H9 (cell line): ENCODE data around the gene RERE. TPM values are rescaled to one million over a fixed set of nuclear protein-coding genes. Genes with fewer than 3 reads are reported as not detected.

Source experiments
- DNase-seq: peaks from one replicate; pipeline ENCODE4 v3.0.0-alpha.2; 2017
- H2AFZ ChIP-seq: one replicate; pipeline ENCODE4 v1.6.1; 2013; ENCODE audit warnings: mild to moderate bottlenecking, low read length, control low read depth, moderate library complexity
- H2AK5ac ChIP-seq: 2 replicates; pipeline ENCODE4 v1.6.1; 2013; ENCODE audit warnings: low read length, control low read depth, mixed read lengths; ENCODE audit not compliant: insufficient read length
- H2BK120ac ChIP-seq: one replicate; pipeline ENCODE4 v1.6.1; 2013; ENCODE audit warnings: low read depth, mild to moderate bottlenecking, low read length, control low read depth, inconsistent platforms; ENCODE audit not compliant: poor library complexity, severe bottlenecking
- H2BK12ac ChIP-seq: 2 replicates; pipeline ENCODE4 v1.6.1; 2013; ENCODE audit warnings: low read length, control low read depth, mixed read lengths, low read depth; ENCODE audit not compliant: insufficient read length
- H2BK15ac ChIP-seq: 2 replicates; pipeline ENCODE4 v1.6.1; 2013; ENCODE audit warnings: low read depth, low read length, control low read depth
- H2BK20ac ChIP-seq: one replicate; pipeline ENCODE4 v1.6.1; 2013; ENCODE audit warnings: low read depth, mild to moderate bottlenecking, low read length, control low read depth, inconsistent platforms; ENCODE audit not compliant: poor library complexity, severe bottlenecking
- H2BK5ac ChIP-seq: 2 replicates; pipeline ENCODE4 v1.6.1; 2013; ENCODE audit warnings: low read length, control low read depth, mixed read lengths; ENCODE audit not compliant: insufficient read length
- H3K14ac ChIP-seq: 2 replicates; pipeline ENCODE4 v1.6.1; 2013; ENCODE audit warnings: low read length, control low read depth; ENCODE audit not compliant: insufficient read depth
- H3K18ac ChIP-seq: 2 replicates; pipeline ENCODE4 v1.6.1; 2013; ENCODE audit warnings: low read depth, mild to moderate bottlenecking, mixed read lengths, low read length, control low read depth; ENCODE audit not compliant: insufficient read length
- H3K23ac ChIP-seq: 2 replicates; pipeline ENCODE4 v1.6.1; 2013; ENCODE audit warnings: low read length, control low read depth, mixed read lengths, low read depth; ENCODE audit not compliant: insufficient read length
- H3K23me2 ChIP-seq: 2 replicates; pipeline ENCODE4 v1.6.1; 2013; ENCODE audit warnings: low read depth, mild to moderate bottlenecking, mixed read lengths, low read length, control low read depth; ENCODE audit not compliant: insufficient read length, poor library complexity, severe bottlenecking
- H3K27ac ChIP-seq: 2 replicates; pipeline ENCODE4 v1.5.1; 2013; ENCODE audit warnings: low read length, control low read depth, mixed read lengths, low read depth; ENCODE audit not compliant: insufficient read length
- H3K27me3 ChIP-seq: 2 replicates; pipeline ENCODE4 v1.6.1; 2013; ENCODE audit warnings: low read length, control low read depth, inconsistent platforms; ENCODE audit not compliant: insufficient read depth
- H3K4ac ChIP-seq: 2 replicates; pipeline ENCODE4 v1.6.1; 2013; ENCODE audit warnings: low read depth, mild to moderate bottlenecking, control low read depth, inconsistent platforms, low read length, moderate library complexity
- H3K4me1 ChIP-seq: 2 replicates; pipeline ENCODE4 v1.6.1; 2013; ENCODE audit warnings: low read length, control low read depth, inconsistent platforms; ENCODE audit not compliant: insufficient read depth
- H3K4me2 ChIP-seq: 2 replicates; pipeline ENCODE4 v1.6.1; 2013; ENCODE audit warnings: low read length, control low read depth, mixed read lengths; ENCODE audit not compliant: insufficient read length, insufficient read depth
- H3K56ac ChIP-seq: 2 replicates; pipeline ENCODE4 v1.6.1; 2013; ENCODE audit warnings: low read depth, mild to moderate bottlenecking, mixed read lengths, low read length, control low read depth; ENCODE audit not compliant: insufficient read length
- H3K79me1 ChIP-seq: 2 replicates; pipeline ENCODE4 v1.6.1; 2013; ENCODE audit warnings: low read depth, mild to moderate bottlenecking, moderate library complexity, low read length, control low read depth, inconsistent platforms; ENCODE audit not compliant: insufficient read depth, poor library complexity, severe bottlenecking
- H3K79me2 ChIP-seq: 2 replicates; pipeline ENCODE4 v1.6.1; 2013; ENCODE audit warnings: low read length, control low read depth, inconsistent platforms; ENCODE audit not compliant: insufficient read depth
- H3K9ac ChIP-seq: 2 replicates; pipeline ENCODE4 v1.6.1; 2013; ENCODE audit warnings: low read length, control low read depth, mixed read lengths; ENCODE audit not compliant: insufficient read length; ENCODE audit errors: extremely low read depth
- H3K9me3 ChIP-seq: one replicate; pipeline ENCODE4 v1.6.1; 2013; ENCODE audit warnings: low read depth, low read length, inconsistent platforms; ENCODE audit not compliant: control insufficient read depth
- H3T11ph ChIP-seq: one replicate; pipeline ENCODE4 v1.6.1; 2013; ENCODE audit warnings: mild to moderate bottlenecking, low read length, control low read depth, inconsistent platforms
- H4K20me1 ChIP-seq: one replicate; pipeline ENCODE4 v1.6.1; 2013; ENCODE audit not compliant: control insufficient read depth, insufficient read length, insufficient read depth
- H4K5ac ChIP-seq: 2 replicates; pipeline ENCODE4 v1.6.1; 2013; ENCODE audit warnings: low read depth, mild to moderate bottlenecking, mixed read lengths, low read length, control low read depth; ENCODE audit not compliant: insufficient read length
- H4K8ac ChIP-seq: replicated peaks from 2 replicates; pipeline ENCODE4 v1.6.1; 2013; ENCODE audit warnings: low read length, control low read depth, mixed read lengths, low read depth; ENCODE audit not compliant: insufficient read length
- H4K91ac ChIP-seq: 2 replicates; pipeline ENCODE4 v1.6.1; 2013; ENCODE audit warnings: low read depth, mild to moderate bottlenecking, moderate library complexity, mixed read lengths, low read length, control low read depth; ENCODE audit not compliant: insufficient read length
- H3K27ac Mint-ChIP-seq, 3 experiments: 2 replicates in 2 of 3; 3 replicates in 1 of 3; pipeline ENCODE4 v1.8.0; 2020 to 2021; ENCODE audit warnings: mixed read lengths in 3 of 3, mild to moderate bottlenecking in 1 of 3, moderate library complexity in 1 of 3
- H3K27me3 Mint-ChIP-seq: 2 replicates; pipeline ENCODE4 v1.8.0; 2021; ENCODE audit warnings: low read depth, mild to moderate bottlenecking, moderate library complexity, mixed read lengths
- H3K36me3 Mint-ChIP-seq, 3 experiments: 2 replicates in 2 of 3; 3 replicates in 1 of 3; pipeline ENCODE4 v1.8.0; 2020 to 2021; ENCODE audit warnings: low read depth in 3 of 3, mixed read lengths in 3 of 3; ENCODE audit not compliant: insufficient read depth in 1 of 3
- H3K4me1 Mint-ChIP-seq, 2 experiments: 2 replicates each; pipeline ENCODE4 v1.8.0; 2020; ENCODE audit warnings: mixed read lengths in 2 of 2
- H3K4me3 Mint-ChIP-seq, 2 experiments: 2 replicates in 1 of 2; 3 replicates in 1 of 2; pipeline ENCODE4 v1.8.0; 2020 to 2021; ENCODE audit warnings: mild to moderate bottlenecking in 2 of 2, mixed read lengths in 2 of 2, moderate library complexity in 1 of 2
- H3K9me3 Mint-ChIP-seq, 2 experiments: 2 replicates in 1 of 2; 3 replicates in 1 of 2; pipeline ENCODE4 v1.8.0; 2020; ENCODE audit warnings: mild to moderate bottlenecking in 2 of 2, mixed read lengths in 2 of 2, moderate library complexity in 1 of 2
- WGBS: extraction: QIAGEN DNeasy Blood & Tissue Kit; methylation state at CpG from one replicate; pipeline ENCODE4 v1.1.7; 2013; ENCODE audit warnings: missing lambda C conversion rate, low lambda C conversion rate, mixed read lengths; ENCODE audit not compliant: insufficient read length; ENCODE audit errors: extremely low coverage; 5-methylcytosine and 5-hydroxymethylcytosine counted together
- total RNA-seq: library from RNA; stranded (reverse); gene quantifications from 2 replicates; pipeline ENCODE4 v1.2.1, GENCODE V29; 2021
- TF ChIP-seq, protein P1 (sequence below): fragments of 200-600 bp; sonication (generic); conservative IDR thresholded peaks from 3 replicates; pipeline ENCODE4 v1.8.0; 2021; ENCODE audit warnings: antibody characterized with exemption, mild to moderate bottlenecking

RERE gene
- total RNA-seq, 1 experiment from 2014 or later: 103 TPM

- peaks cover 0 to 3% (median 0%) of the 10 kb centered on the region in 3 experiments; a peak in 2 of 7 replicates for H3K36me3 Mint-ChIP-seq
Observed at GRCh38 chr1:8562881-8563865, 254.3 kb downstream of the RERE start.

More at GRCh38 chr1:8562881-8563865, 254.3 kb downstream of the RERE start:
- H2BK120ac ChIP-seq: no peak overlapping the region
- H3K18ac ChIP-seq: no peak overlapping the region
- no CpG with 5 or more reads among the region's 4 CpGs for WGBS
- H3K79me2 ChIP-seq: peaks cover 14% of the 10 kb centered on the region; the same call in 1 of the 2 replicates
- no peaks in the 10 kb centered on the region for H3K23me2 ChIP-seq
- no peaks in the 10 kb centered on the region for H4K20me1 ChIP-seq
- H2BK20ac ChIP-seq: no peak overlapping the region
- no peaks in the 10 kb centered on the region for H3K9me3 Mint-ChIP-seq
- TF ChIP-seq, protein P1, sequence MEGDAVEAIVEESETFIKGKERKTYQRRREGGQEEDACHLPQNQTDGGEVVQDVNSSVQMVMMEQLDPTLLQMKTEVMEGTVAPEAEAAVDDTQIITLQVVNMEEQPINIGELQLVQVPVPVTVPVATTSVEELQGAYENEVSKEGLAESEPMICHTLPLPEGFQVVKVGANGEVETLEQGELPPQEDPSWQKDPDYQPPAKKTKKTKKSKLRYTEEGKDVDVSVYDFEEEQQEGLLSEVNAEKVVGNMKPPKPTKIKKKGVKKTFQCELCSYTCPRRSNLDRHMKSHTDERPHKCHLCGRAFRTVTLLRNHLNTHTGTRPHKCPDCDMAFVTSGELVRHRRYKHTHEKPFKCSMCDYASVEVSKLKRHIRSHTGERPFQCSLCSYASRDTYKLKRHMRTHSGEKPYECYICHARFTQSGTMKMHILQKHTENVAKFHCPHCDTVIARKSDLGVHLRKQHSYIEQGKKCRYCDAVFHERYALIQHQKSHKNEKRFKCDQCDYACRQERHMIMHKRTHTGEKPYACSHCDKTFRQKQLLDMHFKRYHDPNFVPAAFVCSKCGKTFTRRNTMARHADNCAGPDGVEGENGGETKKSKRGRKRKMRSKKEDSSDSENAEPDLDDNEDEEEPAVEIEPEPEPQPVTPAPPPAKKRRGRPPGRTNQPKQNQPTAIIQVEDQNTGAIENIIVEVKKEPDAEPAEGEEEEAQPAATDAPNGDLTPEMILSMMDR: no peak
- H3K4me2 ChIP-seq: no peak overlapping the region
- H2AFZ ChIP-seq: no peak overlapping the region
- no peak overlapping the region for H3K4me3 Mint-ChIP-seq
- no peak overlapping the region for H4K91ac ChIP-seq
- no peak overlapping the region for H3T11ph ChIP-seq
- H3K14ac ChIP-seq: no peak overlapping the region
- H3K9me3 ChIP-seq: no peaks in the 10 kb centered on the region
- no peak overlapping the region for H4K8ac ChIP-seq
- no peaks in the 10 kb centered on the region for H3K27me3 Mint-ChIP-seq
- H3K79me1 ChIP-seq: peaks cover 3% of the 10 kb centered on the region
- no peak overlapping the region for H3K9ac ChIP-seq
- peaks cover 23 to 30% of the 10 kb centered on the region in 2 experiments for H3K4me1 Mint-ChIP-seq
- H3K23ac ChIP-seq: no peak overlapping the region
- H3K4ac ChIP-seq: no peak overlapping the region
- H3K56ac ChIP-seq: no peak overlapping the region
- H3K27ac ChIP-seq: no peak overlapping the region
- H3K4me1 ChIP-seq: peaks cover 3% of the 10 kb centered on the region; the same call in 1 of the 2 replicates
- peak overlapping the region; percentile 65 to 68 (median 68); a peak in 6 of 7 replicates for H3K27ac Mint-ChIP-seq
- H4K5ac ChIP-seq: no peak overlapping the region
- no peak overlapping the region for H2BK12ac ChIP-seq
- H2AK5ac ChIP-seq: no peak overlapping the region
- H3K27me3 ChIP-seq: no peaks in the 10 kb centered on the region
- DNase-seq: no peak
- no peak overlapping the region for H2BK5ac ChIP-seq
- no peak overlapping the region for H2BK15ac ChIP-seq
